Measurements from ENCODE around the gene TNFRSF14.

Gene TNFRSF14

DNA sequence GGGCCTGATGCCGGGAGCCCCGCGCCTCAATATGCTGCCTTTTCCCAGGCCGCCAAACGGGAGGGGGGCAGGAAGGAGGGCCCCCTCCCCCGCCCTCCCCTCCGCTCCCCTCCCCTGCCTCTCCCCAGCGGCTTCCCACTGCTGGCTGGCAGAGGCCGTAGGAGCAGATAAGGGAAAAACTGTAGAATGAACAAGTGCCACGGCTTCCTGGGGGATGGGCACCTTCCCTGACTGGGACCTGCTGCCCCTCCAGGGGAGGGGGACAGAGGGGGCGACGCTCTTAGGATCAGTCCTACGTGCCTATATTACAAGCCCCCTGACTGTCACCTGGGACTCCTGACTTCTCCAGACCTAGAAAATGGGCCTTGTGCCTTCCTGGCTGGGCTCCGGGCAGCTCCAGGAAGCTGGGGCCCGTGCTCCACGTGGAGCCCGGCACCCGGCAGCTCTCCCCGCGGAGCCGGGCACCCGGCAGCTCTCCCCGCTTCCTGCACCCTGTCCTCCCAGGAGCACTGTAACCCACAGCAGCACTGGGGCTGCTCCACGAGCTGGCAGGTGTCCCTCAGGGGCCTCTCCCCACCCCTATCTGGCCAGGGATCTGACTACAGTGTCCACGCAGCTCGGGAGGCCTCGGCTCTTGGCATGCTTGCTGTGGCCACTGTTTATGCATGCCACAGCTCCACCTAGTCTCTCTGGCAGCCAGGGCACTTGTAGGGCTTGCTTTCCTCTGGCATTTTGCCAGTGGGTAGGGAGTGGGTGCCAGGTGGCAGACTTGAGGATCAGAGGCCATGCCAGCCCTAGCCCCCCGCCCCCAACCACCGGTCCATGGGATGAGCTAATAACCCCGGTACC, 25.4 kb upstream of the TNFRSF14 start:
- in situ Hi-C loops (cut with MboI; ENCODE audit: low pct_unique_long_range_greater_than_20kb, low sequenced_read_pairs, unreplicated experiment) = loop anchor here (25.0 kb wide), 1 partner anchor 343 kb away; the partner anchor contains the start of gene FAAP20
- TF ChIP-seq, protein P1, sequence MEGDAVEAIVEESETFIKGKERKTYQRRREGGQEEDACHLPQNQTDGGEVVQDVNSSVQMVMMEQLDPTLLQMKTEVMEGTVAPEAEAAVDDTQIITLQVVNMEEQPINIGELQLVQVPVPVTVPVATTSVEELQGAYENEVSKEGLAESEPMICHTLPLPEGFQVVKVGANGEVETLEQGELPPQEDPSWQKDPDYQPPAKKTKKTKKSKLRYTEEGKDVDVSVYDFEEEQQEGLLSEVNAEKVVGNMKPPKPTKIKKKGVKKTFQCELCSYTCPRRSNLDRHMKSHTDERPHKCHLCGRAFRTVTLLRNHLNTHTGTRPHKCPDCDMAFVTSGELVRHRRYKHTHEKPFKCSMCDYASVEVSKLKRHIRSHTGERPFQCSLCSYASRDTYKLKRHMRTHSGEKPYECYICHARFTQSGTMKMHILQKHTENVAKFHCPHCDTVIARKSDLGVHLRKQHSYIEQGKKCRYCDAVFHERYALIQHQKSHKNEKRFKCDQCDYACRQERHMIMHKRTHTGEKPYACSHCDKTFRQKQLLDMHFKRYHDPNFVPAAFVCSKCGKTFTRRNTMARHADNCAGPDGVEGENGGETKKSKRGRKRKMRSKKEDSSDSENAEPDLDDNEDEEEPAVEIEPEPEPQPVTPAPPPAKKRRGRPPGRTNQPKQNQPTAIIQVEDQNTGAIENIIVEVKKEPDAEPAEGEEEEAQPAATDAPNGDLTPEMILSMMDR (IDR thresholded peaks at IDR 0.05; ENCODE audit: extremely low read depth, insufficient read depth, missing control alignments) = no peak
- no peak for DNase-seq (ENCODE audit: low spot score)

DNA sequence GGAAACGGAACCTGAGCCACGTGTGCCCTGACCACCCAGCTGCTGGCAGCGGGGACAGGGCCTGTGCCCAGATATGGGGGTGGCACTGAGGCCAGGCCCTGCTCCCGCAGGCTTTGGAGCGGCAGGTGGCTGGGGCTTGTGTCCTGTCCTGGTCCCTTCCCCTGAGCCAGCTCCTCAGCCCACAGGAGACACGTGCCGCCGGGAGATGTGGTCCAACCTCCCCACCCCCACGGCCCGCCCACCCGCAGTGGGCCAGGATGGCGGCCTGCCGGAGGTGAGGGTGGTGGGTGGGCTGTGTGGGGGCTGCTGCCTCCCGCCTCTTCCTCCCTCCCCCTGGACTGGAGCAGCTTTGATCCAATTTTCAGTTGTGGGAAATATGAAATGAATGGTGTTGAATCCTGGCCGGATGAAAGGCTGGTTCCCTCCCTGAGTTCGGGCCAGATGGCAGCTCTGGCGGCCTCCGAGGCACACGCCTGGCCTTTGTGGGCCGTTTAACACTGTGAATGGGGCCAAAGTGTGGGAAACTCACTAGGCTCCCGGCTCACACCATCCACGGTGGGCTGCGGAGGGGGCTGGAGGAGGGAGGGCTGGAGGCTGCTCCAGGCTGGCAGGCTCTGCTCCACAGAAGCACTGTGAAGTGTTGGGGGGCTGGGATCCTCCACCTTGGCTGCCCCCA, 23.5 kb upstream of the TNFRSF14 start:
- TF ChIP-seq, protein P1 (IDR thresholded peaks at IDR 0.05; ENCODE audit: extremely low read depth, insufficient read depth, missing control alignments) = no peak
- in situ Hi-C loops (cut with MboI; ENCODE audit: low pct_unique_long_range_greater_than_20kb, low sequenced_read_pairs, unreplicated experiment) = loop anchor here (25.0 kb wide), 1 partner anchor 345 kb away; the partner anchor contains the start of gene FAAP20

DNA sequence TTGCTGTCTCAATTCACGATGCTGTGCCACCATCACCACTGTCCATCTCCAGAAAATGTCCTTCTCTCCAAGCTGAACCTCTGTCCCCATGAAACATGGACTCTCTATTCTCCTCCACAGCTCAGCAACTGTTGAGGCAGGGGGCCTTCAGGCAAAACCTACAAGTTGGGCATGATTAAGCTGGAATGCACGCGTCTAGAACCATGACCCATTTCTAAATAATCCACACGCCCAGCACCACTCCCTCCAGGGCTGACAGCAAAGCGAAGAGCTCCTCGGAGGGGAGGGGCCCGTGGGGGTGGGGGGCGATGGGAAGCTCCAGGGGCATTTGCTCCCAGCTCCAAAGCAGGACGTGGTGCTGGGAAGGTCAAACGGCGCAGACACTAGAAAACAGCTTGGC, 22.8 kb upstream of the TNFRSF14 start:
- TF ChIP-seq, protein P1 (IDR thresholded peaks at IDR 0.05; ENCODE audit: extremely low read depth, insufficient read depth, missing control alignments) = no peak
- in situ Hi-C loops (cut with MboI; ENCODE audit: low pct_unique_long_range_greater_than_20kb, low sequenced_read_pairs, unreplicated experiment) = loop anchor here (25.0 kb wide), 1 partner anchor 346 kb away; the partner anchor contains the start of gene FAAP20
- DNase-seq (ENCODE audit: low spot score) = no peak

More for the DNA sequence above, 23.5 kb upstream of the TNFRSF14 start:
- no peak for DNase-seq (ENCODE audit: low spot score)

DNA sequence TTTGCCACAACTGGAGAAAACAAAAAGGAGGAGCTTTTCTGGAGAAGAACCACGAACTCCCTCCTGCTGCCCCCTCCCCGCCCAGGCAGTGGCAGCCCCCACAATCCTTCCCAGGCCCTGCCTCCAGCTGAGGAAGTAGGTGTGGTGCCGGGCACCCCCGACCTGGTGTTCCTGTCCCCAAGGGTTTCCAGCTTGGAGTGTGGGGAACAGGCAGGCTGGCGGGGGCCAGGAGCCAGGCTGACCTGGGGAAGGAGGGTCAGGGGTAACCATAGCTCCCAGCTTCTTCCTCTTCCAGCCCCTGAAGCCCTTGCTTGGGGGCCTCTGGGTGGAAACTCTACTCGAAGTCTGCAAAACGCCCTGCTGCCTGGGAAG, 21.9 kb upstream of the TNFRSF14 start:
- no peak for DNase-seq (ENCODE audit: low spot score)
- in situ Hi-C loops (cut with MboI; ENCODE audit: low pct_unique_long_range_greater_than_20kb, low sequenced_read_pairs, unreplicated experiment) = loop anchor here (25.0 kb wide), 1 partner anchor 347 kb away; the partner anchor contains the start of gene FAAP20

DNA sequence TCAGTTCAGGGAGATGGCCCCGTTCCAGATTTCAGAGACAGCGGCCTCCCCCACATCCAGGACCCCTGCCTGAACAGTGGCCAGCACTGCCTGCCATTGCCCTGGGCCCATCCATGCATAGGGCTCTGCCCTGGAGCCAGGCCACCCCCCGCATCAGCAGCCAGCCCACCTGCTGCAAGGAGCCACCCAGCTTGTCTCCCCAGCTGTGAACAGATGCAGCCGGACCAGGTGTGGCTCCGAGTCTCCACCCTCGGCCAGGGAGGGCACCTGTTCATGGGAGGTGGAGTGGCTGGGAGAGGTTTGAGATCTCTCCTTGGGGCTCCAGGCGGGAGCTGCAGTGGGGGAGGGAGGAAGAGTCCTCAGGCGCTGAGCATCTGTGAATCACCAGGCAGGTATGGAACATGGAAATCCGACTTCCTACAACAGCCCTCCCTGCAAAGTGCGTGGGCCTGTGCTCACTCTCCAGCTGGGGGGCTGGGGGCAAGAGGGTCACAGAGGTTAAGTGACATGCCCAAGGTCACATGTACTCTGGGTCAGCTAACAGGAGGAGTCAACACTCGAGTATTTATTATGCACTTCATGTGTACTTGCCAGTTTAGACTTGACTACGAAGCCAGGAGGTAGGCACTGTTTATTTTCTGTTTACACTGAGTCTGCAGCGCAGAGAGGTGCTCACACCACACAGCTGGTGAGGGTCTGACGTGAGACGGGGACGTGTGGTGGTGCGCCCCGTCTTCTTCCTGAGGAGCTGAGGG, 21.3 kb upstream of the TNFRSF14 start:
- TF ChIP-seq, protein P1 (IDR thresholded peaks at IDR 0.05; ENCODE audit: extremely low read depth, insufficient read depth, missing control alignments) = no peak
- in situ Hi-C loops (cut with MboI; ENCODE audit: low pct_unique_long_range_greater_than_20kb, low sequenced_read_pairs, unreplicated experiment) = loop anchor here (25.0 kb wide), 1 partner anchor 348 kb away; the partner anchor contains the start of gene FAAP20
- no peak for DNase-seq (ENCODE audit: low spot score)

More for the DNA sequence above, 21.9 kb upstream of the TNFRSF14 start:
- TF ChIP-seq, protein P1 (IDR thresholded peaks at IDR 0.05; ENCODE audit: extremely low read depth, insufficient read depth, missing control alignments) = no peak

DNA sequence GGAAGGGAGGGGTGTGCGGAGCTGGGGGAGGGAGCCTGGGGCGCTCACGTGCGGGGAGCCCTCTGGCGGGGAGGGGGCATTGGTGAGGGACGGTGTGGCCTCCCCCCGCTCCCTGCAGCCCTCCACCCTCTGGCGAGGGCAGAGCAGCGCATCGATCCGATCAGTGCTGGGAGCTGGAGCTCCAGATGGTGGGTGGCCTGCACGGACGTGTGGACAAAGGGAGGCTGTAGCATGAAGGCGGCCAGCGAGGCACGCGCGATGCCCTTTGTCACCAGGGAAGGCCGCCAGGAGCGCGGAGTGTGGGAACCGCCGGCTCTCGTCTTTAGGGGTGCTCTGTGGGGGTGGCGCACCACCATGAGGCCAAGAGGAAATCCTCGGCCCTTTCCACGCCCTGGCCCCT, 20.7 kb upstream of the TNFRSF14 start:
- in situ Hi-C loops (cut with MboI; ENCODE audit: low pct_unique_long_range_greater_than_20kb, low sequenced_read_pairs, unreplicated experiment) = loop anchor here (25.0 kb wide), 1 partner anchor 348 kb away; the partner anchor contains the start of gene FAAP20
- TF ChIP-seq, protein P1 (IDR thresholded peaks at IDR 0.05; ENCODE audit: extremely low read depth, insufficient read depth, missing control alignments) = no peak
- no peak for DNase-seq (ENCODE audit: low spot score)

Data from GM13977 (cell line).